Retinal pigment epithelial cell (primary cell): Measurements from ENCODE around the gene STAT3.
A peak's percentile ranks its signal among the peaks of the same experiment; 100 is the strongest.

Experiments
- DNase-seq: peaks from one replicate; pipeline ENCODE4 v3.0.0-alpha.2; 2010; ENCODE audit warnings: low read depth
- H3K4me3 ChIP-seq: 2 replicates; pipeline ENCODE4 v1.5.1; 2011; ENCODE audit warnings: mild to moderate bottlenecking, low read length, control low read depth, moderate library complexity
- TF ChIP-seq, protein P1 (sequence below): conservative IDR thresholded peaks from 2 replicates; pipeline ENCODE4 v1.5.1; 2011; ENCODE audit warnings: low read depth, low read length, control low read depth, inconsistent platforms

Gene STAT3

DNA sequence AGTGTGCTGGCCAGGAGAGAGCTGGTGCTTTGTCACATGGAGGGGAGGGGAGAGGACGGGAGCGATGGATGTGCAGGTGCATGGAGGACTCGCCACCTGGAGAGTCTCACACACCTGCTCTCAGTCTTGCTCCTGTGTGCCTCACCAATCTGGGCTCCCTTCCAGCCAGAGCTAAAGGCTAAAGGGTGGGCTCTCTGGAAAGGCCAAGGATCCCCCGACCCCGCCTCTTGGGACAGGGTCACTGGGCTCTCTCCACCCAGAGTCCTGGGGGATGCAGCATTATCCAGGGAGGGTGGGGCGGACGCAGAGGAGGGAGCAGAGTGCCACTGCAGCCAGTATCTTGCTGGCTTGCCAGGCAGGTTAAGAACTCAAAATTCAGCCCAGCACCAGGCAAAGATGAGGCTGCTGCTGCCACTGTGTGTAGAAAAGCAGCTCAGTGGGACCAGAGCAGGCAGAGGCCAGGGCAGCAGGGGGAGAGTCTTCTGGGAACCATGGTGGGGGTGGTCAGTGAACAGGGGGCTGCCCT is 106.6 kb downstream of the STAT3 start:
- DNase-seq: no peak
- no peak overlapping the region for H3K4me3 ChIP-seq
- TF ChIP-seq, protein P1, sequence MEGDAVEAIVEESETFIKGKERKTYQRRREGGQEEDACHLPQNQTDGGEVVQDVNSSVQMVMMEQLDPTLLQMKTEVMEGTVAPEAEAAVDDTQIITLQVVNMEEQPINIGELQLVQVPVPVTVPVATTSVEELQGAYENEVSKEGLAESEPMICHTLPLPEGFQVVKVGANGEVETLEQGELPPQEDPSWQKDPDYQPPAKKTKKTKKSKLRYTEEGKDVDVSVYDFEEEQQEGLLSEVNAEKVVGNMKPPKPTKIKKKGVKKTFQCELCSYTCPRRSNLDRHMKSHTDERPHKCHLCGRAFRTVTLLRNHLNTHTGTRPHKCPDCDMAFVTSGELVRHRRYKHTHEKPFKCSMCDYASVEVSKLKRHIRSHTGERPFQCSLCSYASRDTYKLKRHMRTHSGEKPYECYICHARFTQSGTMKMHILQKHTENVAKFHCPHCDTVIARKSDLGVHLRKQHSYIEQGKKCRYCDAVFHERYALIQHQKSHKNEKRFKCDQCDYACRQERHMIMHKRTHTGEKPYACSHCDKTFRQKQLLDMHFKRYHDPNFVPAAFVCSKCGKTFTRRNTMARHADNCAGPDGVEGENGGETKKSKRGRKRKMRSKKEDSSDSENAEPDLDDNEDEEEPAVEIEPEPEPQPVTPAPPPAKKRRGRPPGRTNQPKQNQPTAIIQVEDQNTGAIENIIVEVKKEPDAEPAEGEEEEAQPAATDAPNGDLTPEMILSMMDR: no peak

DNA sequence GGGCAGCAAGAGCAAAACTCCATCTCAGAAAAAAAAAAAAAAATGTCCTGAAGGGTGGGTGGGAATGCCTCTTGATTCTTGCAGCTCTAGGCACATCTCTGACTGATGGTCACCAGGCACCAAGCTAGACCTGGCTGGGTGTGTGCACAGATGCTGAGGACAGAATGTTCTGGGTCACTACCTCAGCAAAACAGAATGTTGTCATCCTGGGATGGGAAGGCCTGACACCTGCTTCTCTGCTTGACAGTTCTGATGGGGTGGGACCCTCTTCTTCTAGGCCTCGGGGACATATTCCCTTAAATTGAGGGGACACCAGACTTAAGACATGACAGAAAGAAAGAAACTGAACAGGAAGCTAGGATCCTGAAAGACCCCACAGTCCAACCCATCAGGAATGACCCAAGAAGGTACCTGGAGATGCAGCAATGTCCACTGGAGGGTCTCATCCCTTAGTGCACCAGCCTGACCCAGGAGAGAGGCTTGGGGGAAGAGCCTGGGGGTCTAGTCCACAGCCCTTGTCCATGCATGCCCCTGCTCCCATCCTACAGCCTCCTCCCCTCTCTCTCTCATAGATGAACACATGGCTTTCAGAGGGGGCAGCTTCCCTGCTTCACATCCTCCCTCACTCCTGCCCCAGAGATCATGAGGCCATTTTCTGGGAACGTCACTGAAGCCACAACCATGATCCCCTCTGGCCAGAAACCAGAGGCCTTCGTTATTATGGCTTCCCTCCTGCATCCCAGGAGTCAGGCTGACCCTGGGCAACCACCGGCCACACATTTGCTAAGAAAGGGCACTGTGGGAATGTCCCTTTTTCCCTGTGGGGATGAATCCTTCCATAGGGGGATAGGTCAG is 108.2 kb downstream of the STAT3 start:
- no peak overlapping the region for H3K4me3 ChIP-seq
- TF ChIP-seq, protein P1: no peak
- DNase-seq: no peak

DNA sequence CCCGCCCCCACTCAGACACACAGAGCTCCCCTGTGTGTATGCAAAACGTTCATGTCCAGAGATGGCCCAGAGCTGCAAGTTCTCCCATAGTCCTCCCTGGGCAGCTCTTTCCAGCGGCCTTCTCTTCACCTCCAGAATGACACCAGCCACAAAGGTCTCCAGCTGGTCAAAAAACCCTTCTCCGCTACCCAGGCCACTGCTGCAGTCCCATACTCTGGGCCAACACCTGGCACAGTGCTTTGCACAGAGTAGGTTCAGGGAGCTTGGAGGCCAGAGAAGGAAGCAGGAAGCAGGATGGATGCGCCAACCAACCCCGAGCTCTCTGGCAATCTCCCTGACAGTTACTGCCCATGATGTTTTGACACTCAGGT is 110.9 kb downstream of the STAT3 start:
- TF ChIP-seq, protein P1: no peak
- no peak for DNase-seq
- H3K4me3 ChIP-seq: no peak overlapping the region

DNA sequence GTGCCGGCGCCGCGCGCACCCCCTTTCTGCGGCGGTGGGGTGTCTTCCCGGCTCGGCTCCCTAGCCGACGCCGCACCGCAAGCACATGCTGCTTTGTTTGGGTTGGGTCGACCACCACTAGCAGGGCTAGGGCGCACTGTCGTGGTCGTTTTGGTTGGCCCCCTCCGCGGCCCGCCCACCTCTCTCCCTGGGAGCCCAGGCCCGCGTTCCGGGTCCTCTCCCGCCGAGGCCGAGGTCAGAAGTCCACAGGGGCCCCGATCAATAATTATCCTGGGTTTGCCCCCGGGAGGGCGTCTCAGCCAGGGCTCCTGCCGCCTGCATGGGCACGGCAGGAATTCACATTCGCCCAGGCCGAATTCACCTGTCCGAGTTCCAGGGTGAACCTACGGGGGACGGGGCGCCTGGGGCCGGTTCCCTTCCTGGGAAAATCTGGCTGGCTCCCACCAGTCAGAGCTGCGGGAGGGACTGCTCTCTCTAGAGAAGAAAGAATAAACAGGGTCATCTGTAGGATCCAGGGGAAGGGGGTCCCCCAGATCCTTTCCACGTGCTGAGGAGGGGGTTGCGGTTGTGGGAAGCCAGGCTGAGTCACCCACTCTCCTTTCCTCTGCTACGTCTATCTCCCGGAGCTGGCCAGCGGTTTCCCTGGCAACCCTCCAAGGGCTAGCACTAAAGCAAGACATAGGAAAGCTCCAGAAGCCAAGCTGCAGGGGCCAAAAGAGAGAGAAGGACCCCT is 111.5 kb downstream of the STAT3 start:
- DNase-seq: peak; percentile 40
- TF ChIP-seq, protein P1: no peak
- peak overlapping the region; percentile 59 for H3K4me3 ChIP-seq

DNA sequence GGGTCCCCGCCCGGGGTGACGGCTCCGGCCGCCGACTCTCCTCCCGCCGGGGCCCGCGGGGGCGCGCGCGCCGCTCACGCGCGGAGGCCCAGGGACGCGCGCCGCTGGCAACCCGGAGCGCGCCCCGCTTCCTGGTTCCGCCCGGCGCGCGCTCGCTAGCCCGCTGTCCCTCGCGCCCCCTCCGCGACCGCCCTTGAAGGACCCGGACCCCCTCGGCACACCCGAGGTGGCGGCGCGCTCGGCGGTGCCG is 112.0 kb downstream of the STAT3 start, which contains the start of gene STAT5B:
Gene STAT5B (minus strand): TSS at position 33 of the 250 bp plus-strand sequence. CDS start 44,264 bp downstream, outside the sequence.
- H3K4me3 ChIP-seq: peak within 1 kb of the TSS; percentile 82
- TF ChIP-seq, protein P1: no peak
- DNase-seq: no peak

DNA sequence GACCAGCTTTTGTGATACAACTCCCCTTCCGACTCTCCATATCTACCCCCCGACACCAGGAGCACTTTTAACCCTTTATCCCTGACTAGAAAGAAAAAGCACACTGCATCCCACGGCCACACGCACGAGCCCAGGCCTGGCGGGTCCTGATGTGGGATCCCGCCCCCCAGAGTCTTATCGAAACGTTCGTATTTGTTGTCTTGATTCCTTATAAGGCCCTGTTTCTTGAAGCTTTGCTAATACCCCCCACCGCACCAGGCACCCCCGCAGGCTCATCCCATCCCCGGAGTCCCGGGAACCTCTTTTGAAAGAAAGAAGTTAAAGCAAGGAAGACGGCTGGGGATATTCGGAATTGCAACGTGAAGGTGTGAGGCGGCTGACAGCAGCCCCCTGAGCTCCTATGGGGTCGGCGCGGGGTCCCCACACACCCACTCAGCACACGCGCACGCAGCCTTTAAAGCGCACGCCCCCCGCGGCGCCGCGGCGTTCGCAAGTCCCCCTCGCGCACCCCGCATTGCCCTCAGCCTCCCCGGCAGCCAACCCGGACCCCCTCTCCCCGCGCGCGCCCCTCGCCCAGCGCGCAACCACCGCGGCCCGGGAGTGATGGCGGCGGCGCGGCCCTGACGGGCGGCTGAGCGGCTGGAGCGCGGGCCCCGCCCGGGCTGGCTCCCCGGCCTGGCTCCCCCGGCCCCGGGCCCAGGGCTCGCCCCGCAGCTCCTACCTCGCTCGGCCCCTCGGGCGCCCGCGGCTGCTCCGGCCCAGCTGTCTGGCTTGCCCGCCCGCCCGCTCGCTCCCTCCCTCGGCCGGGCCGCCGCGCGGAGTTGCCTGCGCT is 112.5 kb downstream of the STAT3 start:
- peak overlapping the region; percentile 82 for H3K4me3 ChIP-seq
- TF ChIP-seq, protein P1: no peak
- no peak for DNase-seq
